ENCODE data around the gene MAGI3.
"Not testable (repeated sequence)": the region's sequence is repeated elsewhere in the genome, so short reads cannot be mapped to it uniquely, and the experiment has no call there.

MAGI3 gene

GRCh38 chr1:113714606-113715269 is 324.4 kb downstream of the MAGI3 start:
- DNase-seq: no peak

- DNase-seq: not testable (repeated sequence)
These were observed 327.2 kb downstream of the MAGI3 start for GRCh38 chr1:113717506-113717905.

GRCh38 chr1:113718621-113719020 is 328.3 kb downstream of the MAGI3 start:
- DNase-seq: not testable (repeated sequence)

- no peak for DNase-seq
These were observed 330.7 kb downstream of the MAGI3 start for GRCh38 chr1:113721010-113721409.

- no peak for DNase-seq
These were observed 342.5 kb downstream of the MAGI3 start for GRCh38 chr1:113732802-113733201.

GRCh38 chr1:113734357-113735055 is 344.2 kb downstream of the MAGI3 start:
- no peak for DNase-seq

All from HCEC 1CT (cell line).